MV-4-11 (cell line): ENCODE measurements around the gene FBXW10B.
A peak's percentile ranks its signal among the peaks of the same experiment; 100 is the strongest.
"Not testable (repeated sequence)": the region's sequence is repeated elsewhere in the genome, so short reads cannot be mapped to it uniquely, and the experiment has no call there.

ENCODE experiments used
- DNase-seq: peaks from one replicate; lab custom pipeline; 2025; lab: John Stamatoyannopoulos, UW

The FBXW10B gene

DNA sequence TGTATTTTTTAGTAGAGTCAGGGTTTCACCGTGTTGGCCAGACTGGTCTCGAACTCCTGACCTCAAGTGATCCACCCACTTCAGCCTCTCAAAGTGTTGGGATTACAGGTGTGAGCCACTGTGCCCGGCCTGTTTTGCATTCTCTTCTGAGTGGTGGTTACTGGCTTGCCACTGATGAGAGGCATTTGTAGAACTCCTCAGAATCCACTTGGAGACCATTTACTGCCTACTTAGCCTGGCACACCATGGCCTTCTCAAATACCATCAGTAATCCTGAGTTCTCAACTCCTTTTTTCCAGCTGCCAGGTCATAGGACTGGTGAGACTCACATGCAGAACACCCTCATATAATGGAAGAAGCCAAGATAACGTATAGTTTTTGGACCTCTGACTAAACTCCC, 22.5 kb upstream of the FBXW10B start:
- not testable (repeated sequence) for DNase-seq

DNA sequence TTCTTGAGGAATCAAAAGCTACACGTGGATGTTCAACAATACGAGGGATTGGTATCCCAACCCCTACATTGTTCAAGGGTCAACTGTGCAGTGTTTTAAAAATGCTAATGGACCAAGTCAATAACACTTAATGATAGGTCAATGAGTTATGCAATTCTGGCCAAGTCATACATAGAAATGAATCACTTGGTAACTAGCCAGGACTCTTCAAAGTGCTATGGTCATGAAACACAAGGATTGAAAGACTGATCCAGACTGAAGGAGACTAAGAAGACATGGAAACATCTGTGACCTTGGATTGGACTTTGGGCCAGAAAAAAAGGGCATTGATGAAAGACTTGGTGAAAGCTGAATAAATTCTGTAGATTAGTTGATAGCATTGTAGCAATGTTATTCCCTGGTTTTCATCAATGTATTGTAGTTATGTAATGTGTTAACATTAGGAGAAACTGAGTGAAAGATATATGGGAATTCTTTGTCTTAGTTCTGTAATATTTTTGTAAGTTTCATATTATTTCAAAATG, 11.5 kb upstream of the FBXW10B start:
- not testable (repeated sequence) for DNase-seq

- DNase-seq, result not testable (repeated sequence)
Observed at GRCh38 chr17:15629991-15630390, 10.5 kb upstream of the FBXW10B start.

DNA sequence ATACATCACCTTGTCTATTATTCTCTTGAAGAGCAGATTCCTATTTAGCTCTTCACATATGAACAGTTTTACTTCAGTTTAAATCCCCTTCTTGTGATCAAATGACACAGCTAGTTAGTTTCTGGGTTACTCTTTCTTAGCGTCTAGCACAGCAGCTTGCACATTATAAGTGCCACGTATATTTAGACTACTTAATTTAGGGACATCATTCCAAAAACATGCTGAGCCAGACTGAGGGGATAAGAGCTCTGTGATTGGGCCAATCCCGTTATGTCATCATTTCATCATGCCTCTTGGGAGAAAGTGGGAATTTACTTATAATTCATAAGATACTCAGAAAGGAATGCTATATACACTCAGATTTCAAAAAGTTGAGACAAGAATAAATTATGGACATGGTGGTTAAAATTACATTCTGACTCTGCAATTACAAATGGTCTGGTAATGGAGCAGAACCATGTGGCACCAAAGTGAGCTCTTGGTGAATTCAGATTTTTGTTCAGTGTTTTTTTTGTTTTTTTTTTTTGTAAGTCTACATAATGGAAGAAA, 4.2 kb upstream of the FBXW10B start:
- DNase-seq, result not testable (repeated sequence)

- DNase-seq, result not testable (repeated sequence)
Observed at GRCh38 chr17:15623255-15623654, 3.8 kb upstream of the FBXW10B start.

GRCh38 chr17:15622124-15622523, 2.6 kb upstream of the FBXW10B start:
- DNase-seq, result not testable (repeated sequence)

- not testable (repeated sequence) for DNase-seq
Observed at GRCh38 chr17:15616828-15617227, 2.7 kb downstream of the FBXW10B start.

- not testable (repeated sequence) for DNase-seq
Observed at GRCh38 chr17:15615850-15616249, 3.7 kb downstream of the FBXW10B start.

DNA sequence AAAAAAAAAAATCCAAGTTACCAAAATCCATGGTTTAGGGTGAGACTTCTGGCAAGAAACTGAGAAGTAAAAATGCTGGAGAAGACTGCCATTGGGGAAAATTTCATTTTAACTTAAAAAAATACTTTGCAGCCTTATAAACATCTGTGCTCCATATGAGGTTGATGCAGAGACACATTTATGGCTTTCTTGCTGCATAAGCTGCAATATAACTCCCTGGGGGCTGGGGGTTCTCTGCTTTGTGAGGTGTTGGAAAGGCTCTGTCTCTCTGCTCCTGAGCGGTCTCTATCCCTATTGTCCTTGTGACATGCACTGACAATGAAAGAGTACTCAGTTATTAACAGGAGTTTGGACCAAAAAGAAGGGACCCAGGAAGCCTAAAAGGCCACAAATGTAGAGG, 6.4 kb downstream of the FBXW10B start:
- not testable (repeated sequence) for DNase-seq

DNA sequence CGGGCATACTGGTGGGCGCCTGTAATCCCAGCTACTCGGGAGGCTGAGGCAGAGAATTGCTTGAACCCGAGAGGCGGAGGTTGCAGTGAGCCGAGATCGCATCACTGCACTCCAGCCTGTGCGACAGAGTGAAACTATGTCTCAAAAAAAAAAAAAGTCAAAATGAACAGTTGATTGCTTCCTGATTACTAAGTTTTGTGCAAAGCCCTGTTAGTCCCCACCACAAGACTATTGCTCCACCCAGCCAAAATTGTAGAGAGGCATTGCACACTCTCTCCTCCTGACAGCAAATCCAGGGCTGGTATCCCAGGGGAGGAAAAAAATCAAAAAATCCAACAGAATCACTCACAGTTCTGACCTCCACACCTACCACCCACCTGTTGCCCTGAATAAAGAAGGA, 26.5 kb downstream of the FBXW10B start:
- DNase-seq, result peak; percentile 60

GRCh38 chr17:15591986-15592385, 27.5 kb downstream of the FBXW10B start:
- not testable (repeated sequence) for DNase-seq

- not testable (repeated sequence) for DNase-seq
Observed at GRCh38 chr17:15590844-15591243, 28.7 kb downstream of the FBXW10B start.

DNA sequence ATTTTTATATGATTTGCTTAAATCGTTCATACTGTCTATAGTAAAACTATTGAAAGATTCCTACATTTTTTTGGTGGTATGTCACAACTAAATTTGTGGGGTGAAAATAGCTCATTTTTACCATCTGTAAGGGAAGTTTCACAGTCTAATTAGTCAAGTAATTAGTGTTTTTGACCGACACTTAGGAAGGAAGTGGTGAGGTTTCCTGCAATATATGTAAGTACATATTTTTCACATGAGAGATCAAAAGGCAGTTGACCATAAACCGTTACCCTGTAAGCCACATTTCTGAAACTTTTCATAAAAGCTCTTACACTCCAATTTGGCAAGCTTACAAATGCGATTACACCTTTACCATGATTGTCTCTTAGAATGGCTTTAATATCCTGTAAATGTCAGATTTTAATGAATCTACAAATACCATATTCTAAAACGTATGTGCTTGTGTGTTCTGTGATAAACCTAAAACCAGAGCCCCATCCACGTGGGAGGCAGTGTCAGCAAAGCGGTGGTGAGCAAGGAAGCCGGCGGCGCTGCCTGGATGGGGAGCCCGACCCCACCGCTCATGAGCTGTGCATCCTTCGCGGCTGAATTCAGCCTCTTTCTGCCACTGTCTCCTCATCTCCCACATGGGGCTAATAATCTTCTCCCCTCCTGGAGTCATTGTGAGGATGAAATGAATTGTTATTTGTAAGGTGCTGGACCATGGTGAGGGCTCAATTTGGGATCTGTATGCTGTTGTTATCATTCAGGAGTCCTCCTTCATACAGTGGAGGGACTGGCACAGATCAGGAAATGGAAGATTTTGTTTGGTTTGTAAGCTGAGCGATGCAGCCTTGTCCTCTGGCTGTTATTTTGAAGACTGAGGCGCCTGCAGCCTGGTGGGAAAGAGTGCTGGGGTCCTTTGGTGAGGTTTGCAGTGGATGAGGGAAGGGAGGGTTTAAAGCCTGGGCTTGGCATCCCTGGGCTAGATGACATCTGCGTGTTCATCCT, 29.7 kb downstream of the FBXW10B start:
- DNase-seq, result peak; percentile 36

- not testable (repeated sequence) for DNase-seq
Observed at GRCh38 chr17:15588017-15588416, 31.5 kb downstream of the FBXW10B start.

GRCh38 chr17:15583313-15583712, 36.2 kb downstream of the FBXW10B start:
- DNase-seq, result not testable (repeated sequence)

DNA sequence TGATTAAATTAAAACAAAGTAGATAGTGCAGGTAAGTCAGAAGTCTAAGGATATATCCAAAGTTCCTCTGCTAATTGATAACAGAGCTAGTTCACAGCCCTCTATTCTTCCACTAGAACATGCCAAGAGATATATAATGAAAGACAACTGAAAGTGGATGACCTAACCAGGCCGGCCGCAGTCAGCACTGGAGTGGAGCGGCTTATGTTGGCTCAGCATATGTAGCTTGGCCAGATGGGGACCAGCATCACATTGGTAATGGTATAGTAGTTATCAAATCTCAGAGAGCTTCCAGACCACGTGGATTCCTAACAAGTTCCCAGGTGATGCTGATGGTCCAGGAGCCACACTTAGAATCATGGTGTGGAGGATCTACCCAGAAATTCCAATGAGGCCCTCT, 38.0 kb downstream of the FBXW10B start:
- DNase-seq, result not testable (repeated sequence)

DNA sequence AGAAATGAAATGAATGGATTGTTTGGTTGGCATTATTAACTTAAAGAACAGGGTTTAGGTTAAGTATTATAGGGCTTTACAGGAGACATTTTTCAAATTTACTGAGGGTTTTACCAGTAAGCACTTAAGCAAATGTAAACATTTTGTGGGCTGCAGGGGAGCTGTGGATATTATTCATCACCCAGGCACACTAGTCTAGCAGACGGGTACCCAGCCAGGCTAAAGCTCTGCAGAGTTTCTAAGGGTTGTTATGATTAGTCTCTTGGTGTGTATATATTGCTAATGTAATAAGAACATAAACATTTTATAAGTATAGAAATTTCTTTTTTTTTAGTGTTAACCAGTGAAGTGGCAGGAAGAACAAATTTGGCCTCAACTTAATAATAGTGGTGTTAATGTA, 42.7 kb downstream of the FBXW10B start:
- not testable (repeated sequence) for DNase-seq

DNA sequence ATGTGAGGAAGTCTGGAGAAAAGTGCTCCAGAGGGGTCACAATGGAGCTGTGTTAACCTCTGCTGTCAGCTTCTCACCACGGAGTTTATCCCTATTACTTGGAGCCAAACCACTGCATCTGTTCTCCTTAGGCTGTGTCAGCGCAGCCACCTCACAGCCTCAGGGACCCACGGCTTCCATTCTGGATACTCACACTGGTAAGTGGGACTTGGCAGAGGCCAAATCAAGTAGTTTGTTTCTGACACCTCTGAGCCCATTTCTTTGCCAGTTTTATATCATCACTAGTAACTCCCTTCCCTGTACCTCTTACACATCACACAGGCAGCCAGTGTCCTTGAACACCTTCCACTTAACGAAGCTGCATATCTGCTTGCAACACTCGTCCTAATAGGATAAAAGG, 44.8 kb downstream of the FBXW10B start:
- not testable (repeated sequence) for DNase-seq

GRCh38 chr17:15573870-15574269, 45.6 kb downstream of the FBXW10B start:
- DNase-seq, result not testable (repeated sequence)
